ENCODE data around the gene CD109. TPM values are rescaled to one million over a fixed set of nuclear protein-coding genes. Genes with fewer than 3 reads are reported as not detected.
"Not testable (repeated sequence)": the region's sequence is repeated elsewhere in the genome, so short reads cannot be mapped to it uniquely, and the experiment has no call there.

The CD109 gene
- total RNA-seq, 1 donor: 170 TPM

DNA sequence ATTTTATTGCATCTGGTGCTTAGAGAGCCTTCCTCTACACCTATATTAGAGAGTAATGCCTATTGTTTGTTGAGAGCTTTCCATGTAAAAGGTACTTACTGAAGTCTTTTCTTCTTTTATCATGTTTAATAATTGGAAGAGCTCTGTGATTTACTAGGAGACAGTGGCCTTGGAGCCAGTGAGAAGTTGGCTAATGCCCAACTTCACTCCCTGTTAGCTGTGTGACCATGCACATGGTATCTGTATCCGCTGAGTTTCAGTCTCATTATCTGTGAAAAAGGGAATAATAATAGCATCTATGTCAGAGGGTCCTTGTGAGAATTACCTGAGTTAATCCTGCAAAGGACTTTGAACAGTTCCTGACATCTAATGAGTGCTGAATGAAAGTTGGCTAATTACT is 105.0 kb downstream of the CD109 start:
- TF ChIP-seq CTCF (IDR thresholded peaks at IDR 0.05; ENCODE audit: insufficient read depth, low read length): no peak
- no peak overlapping the region for H3K4me3 ChIP-seq (ENCODE audit: low read depth, low read length)
- DNase-seq (ENCODE audit: low read depth): no peak

GRCh38 chr6:73801652-73802268 is 105.8 kb downstream of the CD109 start:
- DNase-seq (ENCODE audit: low read depth): peak; percentile 33
- no peak overlapping the region for H3K4me3 ChIP-seq (ENCODE audit: low read depth, low read length)
- no peak for TF ChIP-seq CTCF (IDR thresholded peaks at IDR 0.05; ENCODE audit: insufficient read depth, low read length)

DNA sequence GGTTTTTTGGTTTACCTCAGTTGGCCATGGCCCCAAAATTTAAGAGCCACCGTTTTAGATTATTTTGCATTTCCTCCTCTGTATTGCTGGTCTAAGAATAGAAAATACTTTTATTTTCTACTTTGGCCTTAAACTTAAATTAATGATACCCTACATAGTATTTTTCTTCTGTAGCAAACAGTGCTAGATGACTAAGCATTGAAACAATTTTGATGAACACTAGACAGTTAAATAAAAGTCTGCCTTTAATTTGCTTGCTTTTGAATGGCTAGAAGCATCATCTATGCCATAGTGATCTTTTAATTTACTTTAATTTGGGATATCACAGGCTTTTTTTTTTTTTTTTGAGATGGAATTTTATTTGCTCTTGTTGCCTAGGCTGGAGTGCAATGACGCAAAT is 106.4 kb downstream of the CD109 start:
- no peak for DNase-seq (ENCODE audit: low read depth)
- H3K4me3 ChIP-seq (ENCODE audit: low read depth, low read length): no peak overlapping the region
- TF ChIP-seq CTCF (IDR thresholded peaks at IDR 0.05; ENCODE audit: insufficient read depth, low read length): no peak

DNA sequence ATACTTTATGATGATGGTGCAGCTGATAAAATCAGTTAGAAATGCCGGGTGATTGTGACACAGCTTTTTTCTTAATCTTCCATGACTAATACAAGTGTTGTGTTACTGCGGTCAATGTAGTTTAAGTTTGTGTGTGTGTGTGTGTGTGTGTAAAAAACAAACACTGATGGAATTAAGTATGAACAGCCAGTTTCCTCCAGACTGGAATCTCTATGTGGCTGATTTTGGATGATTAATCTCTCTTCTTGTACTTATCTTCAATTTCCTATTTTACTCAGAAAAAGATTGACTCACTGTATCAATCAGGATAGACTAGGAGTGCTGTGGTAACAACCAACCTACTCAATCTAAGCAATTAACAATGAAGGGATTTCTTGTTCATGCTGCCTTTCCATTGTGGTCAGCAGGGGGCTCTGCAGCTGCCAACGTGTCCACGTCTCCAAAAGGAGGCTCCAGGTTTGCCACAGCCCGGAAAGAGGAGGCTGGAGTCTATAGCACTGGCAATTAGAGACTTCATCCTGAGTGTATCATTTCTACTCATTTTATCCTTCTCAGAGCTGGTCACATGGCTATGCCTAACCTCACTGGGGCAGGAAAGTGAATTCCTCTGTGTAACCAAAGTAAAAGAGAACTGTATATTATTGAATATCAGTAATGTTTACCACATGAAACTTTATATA is 107.7 kb downstream of the CD109 start:
- peak; percentile 59 for TF ChIP-seq CTCF (IDR thresholded peaks at IDR 0.05; ENCODE audit: insufficient read depth, low read length)
- no peak overlapping the region for H3K4me3 ChIP-seq (ENCODE audit: low read depth, low read length)
- peak; percentile 96 for DNase-seq (ENCODE audit: low read depth)

DNA sequence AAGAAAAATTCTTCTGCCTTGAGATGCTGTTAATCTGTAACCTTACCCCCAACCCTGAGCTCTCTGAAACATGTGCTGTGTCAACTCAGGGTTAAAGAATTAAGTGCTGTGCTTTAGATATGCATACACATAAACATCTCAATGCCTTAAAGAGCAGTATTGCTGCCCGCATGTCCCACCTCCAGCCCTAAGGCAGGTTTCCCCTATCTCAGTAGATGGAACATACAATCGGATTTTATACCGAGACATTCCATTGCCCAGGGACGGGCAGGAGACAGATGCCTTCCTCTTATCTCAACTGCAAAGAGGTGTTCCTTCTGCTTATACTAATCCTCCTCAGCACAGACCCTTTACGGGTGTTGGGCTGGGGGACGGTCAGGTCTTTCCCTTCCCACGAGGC is 109.2 kb downstream of the CD109 start:
- H3K4me3 ChIP-seq (ENCODE audit: low read depth, low read length); DNase-seq (ENCODE audit: low read depth): not testable (repeated sequence)

DNA sequence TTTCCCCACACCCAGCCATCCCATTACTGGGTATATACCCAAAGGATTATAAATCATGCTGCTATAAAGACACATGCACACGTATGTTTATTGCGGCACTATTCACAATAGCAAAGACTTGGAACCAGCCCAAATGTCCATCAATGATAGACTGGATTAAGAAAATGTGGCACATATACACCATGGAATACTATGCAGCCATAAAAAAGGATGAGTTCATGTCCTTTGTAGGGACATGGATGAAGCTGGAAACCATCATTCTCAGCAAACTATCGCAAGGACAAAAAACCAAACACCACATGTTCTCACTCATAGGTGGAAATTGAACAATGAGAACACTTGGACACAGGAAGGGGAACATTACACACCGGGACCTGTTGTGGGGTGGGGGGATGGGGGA is 110.0 kb downstream of the CD109 start:
- not testable (repeated sequence) for H3K4me3 ChIP-seq (ENCODE audit: low read depth, low read length); DNase-seq (ENCODE audit: low read depth)

DNA sequence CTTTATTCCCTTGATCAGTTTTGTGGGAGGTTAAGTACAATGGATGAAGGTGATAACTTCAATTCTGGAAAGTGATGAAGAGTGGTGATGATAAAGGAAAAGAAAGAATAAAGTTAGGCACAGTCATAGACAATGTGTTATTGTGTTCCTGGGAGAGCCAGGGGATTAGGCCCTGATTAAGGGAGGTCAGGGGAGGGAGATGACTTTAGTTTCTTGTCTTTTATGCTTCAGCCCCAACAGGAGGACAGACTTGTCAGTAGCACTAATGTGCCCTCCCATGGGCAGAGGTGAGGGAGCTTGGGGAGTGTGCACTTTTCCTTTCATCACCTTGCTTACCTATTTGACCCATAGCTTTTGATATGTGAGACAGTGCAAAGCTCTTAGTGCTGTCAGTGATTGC is 115.7 kb downstream of the CD109 start:
- no peak for DNase-seq (ENCODE audit: low read depth)
- H3K4me3 ChIP-seq (ENCODE audit: low read depth, low read length): no peak overlapping the region
- no peak for TF ChIP-seq CTCF (IDR thresholded peaks at IDR 0.05; ENCODE audit: insufficient read depth, low read length)

DNA sequence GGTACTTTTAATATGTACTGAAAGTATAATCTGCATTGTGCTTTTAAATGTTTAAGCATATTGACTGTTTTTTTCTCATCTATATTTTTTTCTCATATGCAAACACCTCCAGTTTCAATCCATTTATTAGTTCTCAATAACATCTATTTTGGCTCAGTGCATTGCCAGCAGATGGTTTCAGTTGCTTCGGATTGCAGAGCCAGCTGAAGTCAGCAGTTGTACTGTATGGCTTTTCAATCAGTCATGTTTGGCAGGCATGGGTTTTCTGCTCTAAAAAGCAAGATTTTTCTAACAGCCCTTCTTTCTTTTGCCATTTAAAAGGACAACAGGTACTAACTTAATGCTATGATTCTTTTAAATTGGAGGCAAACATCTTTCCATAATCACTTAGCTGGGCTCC is 121.2 kb downstream of the CD109 start:
- H3K4me3 ChIP-seq (ENCODE audit: low read depth, low read length): no peak overlapping the region
- DNase-seq (ENCODE audit: low read depth): no peak
- TF ChIP-seq CTCF (IDR thresholded peaks at IDR 0.05; ENCODE audit: insufficient read depth, low read length): no peak
